Measurements from ENCODE around the gene PHACTR3.

PHACTR3 gene

GRCh38 chr20:59671661-59672471, 67.5 kb downstream of the PHACTR3 start:
- H3K4me2 ChIP-seq (ENCODE audit: low read length): no peak overlapping the region
- no peak for TF ChIP-seq CTCF (IDR thresholded peaks at IDR 0.05; ENCODE audit: low read depth, low read length, poor library complexity, severe bottlenecking)
- TF ChIP-seq EZH2phosphoT487 (IDR thresholded peaks at IDR 0.05; ENCODE audit: borderline replicate concordance, low read length): no peak
- no peaks in the 10 kb centered on the region for H3K4me1 ChIP-seq (ENCODE audit: control insufficient read depth, low read length)
- no peak overlapping the region for H3K27ac ChIP-seq (ENCODE audit: low read depth, low read length)
- H3F3A ChIP-seq (ENCODE audit: control insufficient read depth, insufficient read depth): no peaks in the 10 kb centered on the region
- H3K79me2 ChIP-seq (ENCODE audit: control insufficient read depth, low read length): no peaks in the 10 kb centered on the region
- no peaks in the 10 kb centered on the region for H3K27me3 ChIP-seq (ENCODE audit: control insufficient read depth, low read length)
- no peaks in the 10 kb centered on the region for H4K20me1 ChIP-seq (ENCODE audit: control insufficient read depth, insufficient read depth, low read depth, low read length)
- H3K9me3 ChIP-seq (ENCODE audit: control insufficient read depth, insufficient read depth, low read length): no peaks in the 10 kb centered on the region
- no peaks in the 10 kb centered on the region for H3K36me3 ChIP-seq (ENCODE audit: control insufficient read depth, low read length)
- no peaks in the 10 kb centered on the region for H3K9me2 ChIP-seq (replicated peaks; ENCODE audit: control insufficient read depth, low read length)
- no peak overlapping the region for H3K4me3 ChIP-seq (ENCODE audit: low read length)

- H3K4me3 ChIP-seq (ENCODE audit: low read length): no peak overlapping the region
- no peaks in the 10 kb centered on the region for H3K79me2 ChIP-seq (ENCODE audit: control insufficient read depth, low read length)
- H3K4me2 ChIP-seq (ENCODE audit: low read length): no peak overlapping the region
- no peaks in the 10 kb centered on the region for H3K9me2 ChIP-seq (replicated peaks; ENCODE audit: control insufficient read depth, low read length)
- no peaks in the 10 kb centered on the region for H4K20me1 ChIP-seq (ENCODE audit: control insufficient read depth, insufficient read depth, low read depth, low read length)
- no peaks in the 10 kb centered on the region for H3K27me3 ChIP-seq (ENCODE audit: control insufficient read depth, low read length)
- no peaks in the 10 kb centered on the region for H3K36me3 ChIP-seq (ENCODE audit: control insufficient read depth, low read length)
- no peak for TF ChIP-seq CTCF (IDR thresholded peaks at IDR 0.05; ENCODE audit: low read depth, low read length, poor library complexity, severe bottlenecking)
- TF ChIP-seq EZH2phosphoT487 (IDR thresholded peaks at IDR 0.05; ENCODE audit: borderline replicate concordance, low read length): no peak
- no peaks in the 10 kb centered on the region for H3F3A ChIP-seq (ENCODE audit: control insufficient read depth, insufficient read depth)
- no peaks in the 10 kb centered on the region for H3K9me3 ChIP-seq (ENCODE audit: control insufficient read depth, insufficient read depth, low read length)
- no peak overlapping the region for H3K27ac ChIP-seq (ENCODE audit: low read depth, low read length)
- H3K4me1 ChIP-seq (ENCODE audit: control insufficient read depth, low read length): no peaks in the 10 kb centered on the region
Measured at GRCh38 chr20:59672576-59672975, 68.2 kb downstream of the PHACTR3 start.

- Histone ChIP-seq H3K9me3 (ENCODE audit: control insufficient read depth, insufficient read depth, low read length) (no peaks in the 10 kb centered on the region), H3F3A (ENCODE audit: control insufficient read depth, insufficient read depth) (no peaks in the 10 kb centered on the region), H3K27ac (ENCODE audit: low read depth, low read length) (no peak overlapping the region), H3K4me2 (ENCODE audit: low read length) (no peak overlapping the region), H3K36me3 (ENCODE audit: control insufficient read depth, low read length) (no peaks in the 10 kb centered on the region), H3K4me1 (ENCODE audit: control insufficient read depth, low read length) (no peaks in the 10 kb centered on the region), H3K27me3 (ENCODE audit: control insufficient read depth, low read length) (no peaks in the 10 kb centered on the region), H4K20me1 (ENCODE audit: control insufficient read depth, insufficient read depth, low read depth, low read length) (no peaks in the 10 kb centered on the region), H3K9me2 (replicated peaks; ENCODE audit: control insufficient read depth, low read length) (no peaks in the 10 kb centered on the region), H3K4me3 (ENCODE audit: low read length) (no peak overlapping the region), H3K79me2 (ENCODE audit: control insufficient read depth, low read length) (no peaks in the 10 kb centered on the region)
- TF ChIP-seq CTCF (IDR thresholded peaks at IDR 0.05; ENCODE audit: low read depth, low read length, poor library complexity, severe bottlenecking) (no peak), EZH2phosphoT487 (IDR thresholded peaks at IDR 0.05; ENCODE audit: borderline replicate concordance, low read length) (no peak)
Measured at GRCh38 chr20:59673288-59673997, 69.1 kb downstream of the PHACTR3 start.
